Kidney epithelial cell (primary cell): ENCODE results near the gene IFIT1. TPM values are rescaled to one million over a fixed set of nuclear protein-coding genes. Genes with fewer than 3 reads are reported as not detected.
"Not testable (repeated sequence)": the region's sequence is repeated elsewhere in the genome, so short reads cannot be mapped to it uniquely, and the experiment has no call there.

Source experiments
- DNase-seq: peaks from one replicate; pipeline ENCODE4 v3.0.0-alpha.2; 2010; ENCODE audit warnings: low read depth
- H3K27me3 ChIP-seq: 2 replicates; pipeline ENCODE4 v1.6.0; 2011; ENCODE audit warnings: low read length; ENCODE audit not compliant: control insufficient read depth, insufficient read depth
- H3K36me3 ChIP-seq: 2 replicates; pipeline ENCODE4 v1.5.1; 2011; ENCODE audit warnings: low read length; ENCODE audit not compliant: control insufficient read depth, insufficient read depth
- H3K4me3 ChIP-seq: 2 replicates; pipeline ENCODE4 v1.5.1; 2011; ENCODE audit warnings: low read depth, mild to moderate bottlenecking, control low read depth, low read length
- total RNA-seq: library from RNA; depleted of rRNA; stranded (reverse); fragments of >200 nt; gene quantifications from 2 replicates; pipeline ENCODE4 v1.2.3, GENCODE V29; 2015
- TF ChIP-seq, protein P1 (sequence below): IDR thresholded peaks from 2 replicates; pipeline ENCODE4 v1.5.1; 2011; ENCODE audit warnings: mild to moderate bottlenecking, moderate library complexity, low read length, control low read depth, inconsistent platforms; ENCODE audit not compliant: insufficient read depth, poor library complexity, severe bottlenecking

IFIT1 gene
- total RNA-seq, 1 donor from 2014 or later: 10.4 TPM

GRCh38 chr10:89440226-89441009 lies 48.0 kb downstream of the IFIT1 start:
- no peak for DNase-seq
- no peak overlapping the region for H3K4me3 ChIP-seq
- no peaks in the 10 kb centered on the region for H3K27me3 ChIP-seq
- TF ChIP-seq, protein P1, sequence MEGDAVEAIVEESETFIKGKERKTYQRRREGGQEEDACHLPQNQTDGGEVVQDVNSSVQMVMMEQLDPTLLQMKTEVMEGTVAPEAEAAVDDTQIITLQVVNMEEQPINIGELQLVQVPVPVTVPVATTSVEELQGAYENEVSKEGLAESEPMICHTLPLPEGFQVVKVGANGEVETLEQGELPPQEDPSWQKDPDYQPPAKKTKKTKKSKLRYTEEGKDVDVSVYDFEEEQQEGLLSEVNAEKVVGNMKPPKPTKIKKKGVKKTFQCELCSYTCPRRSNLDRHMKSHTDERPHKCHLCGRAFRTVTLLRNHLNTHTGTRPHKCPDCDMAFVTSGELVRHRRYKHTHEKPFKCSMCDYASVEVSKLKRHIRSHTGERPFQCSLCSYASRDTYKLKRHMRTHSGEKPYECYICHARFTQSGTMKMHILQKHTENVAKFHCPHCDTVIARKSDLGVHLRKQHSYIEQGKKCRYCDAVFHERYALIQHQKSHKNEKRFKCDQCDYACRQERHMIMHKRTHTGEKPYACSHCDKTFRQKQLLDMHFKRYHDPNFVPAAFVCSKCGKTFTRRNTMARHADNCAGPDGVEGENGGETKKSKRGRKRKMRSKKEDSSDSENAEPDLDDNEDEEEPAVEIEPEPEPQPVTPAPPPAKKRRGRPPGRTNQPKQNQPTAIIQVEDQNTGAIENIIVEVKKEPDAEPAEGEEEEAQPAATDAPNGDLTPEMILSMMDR: no peak
- no peaks in the 10 kb centered on the region for H3K36me3 ChIP-seq

DNA sequence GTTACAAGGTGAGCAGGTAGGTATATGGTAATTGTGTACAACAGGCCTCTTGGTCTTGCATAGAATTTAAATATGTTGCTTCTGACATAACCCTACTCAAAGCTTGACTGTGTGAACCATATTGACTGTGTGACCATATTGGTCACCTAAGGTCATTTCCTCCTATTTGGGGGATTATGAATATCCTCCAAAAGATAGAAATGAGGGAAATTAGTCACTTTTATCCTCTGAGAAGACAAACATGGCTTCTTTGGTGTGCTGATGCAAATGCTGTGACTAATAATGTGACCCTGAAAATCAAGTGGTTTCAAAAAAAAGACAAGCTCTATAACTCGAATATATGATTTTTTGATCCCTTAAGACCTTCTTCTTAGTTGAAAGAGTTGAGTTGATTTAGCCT lies 49.9 kb downstream of the IFIT1 start:
- TF ChIP-seq, protein P1: no peak
- no peaks in the 10 kb centered on the region for H3K36me3 ChIP-seq
- H3K4me3 ChIP-seq: no peak overlapping the region
- DNase-seq: no peak
- H3K27me3 ChIP-seq: no peaks in the 10 kb centered on the region

DNA sequence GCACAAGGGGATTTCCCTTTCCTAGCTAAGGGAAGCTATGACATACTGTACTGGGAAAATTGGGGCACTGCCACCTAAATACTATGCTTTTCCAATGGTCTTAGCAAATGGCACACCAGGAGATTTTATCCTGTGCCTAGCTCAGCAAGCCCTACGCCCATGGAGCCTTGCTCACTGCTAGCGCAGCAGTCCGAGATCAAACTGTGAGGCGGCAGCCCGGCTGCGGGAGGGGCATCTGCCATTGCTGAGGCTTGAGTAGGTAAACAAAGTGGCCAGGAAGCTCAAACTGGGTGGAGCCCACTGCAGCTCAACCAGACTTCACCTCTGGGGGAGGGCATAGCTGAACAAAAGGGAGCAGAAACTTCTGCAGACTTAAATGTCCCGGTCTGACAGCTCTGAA lies 52.4 kb downstream of the IFIT1 start:
- not testable (repeated sequence) for DNase-seq, H3K27me3 ChIP-seq, H3K4me3 ChIP-seq, H3K36me3 ChIP-seq

GRCh38 chr10:89450901-89451300 lies 58.5 kb downstream of the IFIT1 start:
- DNase-seq: no peak
- Histone ChIP-seq H3K27me3 (no peaks in the 10 kb centered on the region), H3K4me3 (no peak overlapping the region), H3K36me3 (no peaks in the 10 kb centered on the region)
- TF ChIP-seq, protein P1: no peak

- H3K36me3 ChIP-seq: no peaks in the 10 kb centered on the region
- no peak overlapping the region for H3K4me3 ChIP-seq
- no peak for DNase-seq
- H3K27me3 ChIP-seq: no peaks in the 10 kb centered on the region
- TF ChIP-seq, protein P1: no peak
Measured at GRCh38 chr10:89452193-89452592, 59.8 kb downstream of the IFIT1 start.

- DNase-seq: no peak
- TF ChIP-seq, protein P1: no peak
- Histone ChIP-seq H3K27me3 (no peaks in the 10 kb centered on the region), H3K4me3 (no peak overlapping the region), H3K36me3 (no peaks in the 10 kb centered on the region)
Measured at GRCh38 chr10:89454561-89455347, 62.3 kb downstream of the IFIT1 start.

Other genes starting within 250 kb of the IFIT1 start
- 0.29 and 0.34 TPM in 2 replicates for gene CH25H, start 185.3 kb upstream of the IFIT1 start, total RNA-seq
- gene LIPA, start 140.8 kb upstream of the IFIT1 start, total RNA-seq: 59.2 and 67.6 TPM in 2 replicates
- gene IFIT2, start 90.6 kb upstream of the IFIT1 start, total RNA-seq: 9.2 and 9.4 TPM in 2 replicates
- 14.8 and 20.8 TPM in 2 replicates for gene IFIT3, start 64.6 kb upstream of the IFIT1 start, total RNA-seq
- gene IFIT1B, start 14.6 kb upstream of the IFIT1 start, total RNA-seq: not detected in 2 replicates
- gene IFIT5, start 21.9 kb downstream of the IFIT1 start, total RNA-seq: 24.9 and 28.8 TPM in 2 replicates
- 0.75 and 0.96 TPM in 2 replicates for gene SLC16A12, start 143.0 kb downstream of the IFIT1 start, total RNA-seq